Stimulated activated CD8-positive, alpha-beta memory T cell treated with anti-CD3 and anti-CD28 coated beads, Interleukin-4, amount 100 ng/mL, for 1 hour (primary cell): ENCODE data around the gene PPP2R5B.

Experiments
- DNase-seq, 2 donors: peaks; one replicate each; pipeline ENCODE4 v3.0.0-alpha.2; 2020; ENCODE audit warnings: low read depth in 2 of 2, low spot score in 1 of 2

PPP2R5B gene

GRCh38 chr11:64923944-64924909 is at the start of gene PPP2R5B:
Gene PPP2R5B, plus strand, starts transcription at chr11:64924689. Its CDS starts 1,046 bp downstream, at chr11:64925735.
- DNase-seq: peak; percentile 79 to 84

DNA sequence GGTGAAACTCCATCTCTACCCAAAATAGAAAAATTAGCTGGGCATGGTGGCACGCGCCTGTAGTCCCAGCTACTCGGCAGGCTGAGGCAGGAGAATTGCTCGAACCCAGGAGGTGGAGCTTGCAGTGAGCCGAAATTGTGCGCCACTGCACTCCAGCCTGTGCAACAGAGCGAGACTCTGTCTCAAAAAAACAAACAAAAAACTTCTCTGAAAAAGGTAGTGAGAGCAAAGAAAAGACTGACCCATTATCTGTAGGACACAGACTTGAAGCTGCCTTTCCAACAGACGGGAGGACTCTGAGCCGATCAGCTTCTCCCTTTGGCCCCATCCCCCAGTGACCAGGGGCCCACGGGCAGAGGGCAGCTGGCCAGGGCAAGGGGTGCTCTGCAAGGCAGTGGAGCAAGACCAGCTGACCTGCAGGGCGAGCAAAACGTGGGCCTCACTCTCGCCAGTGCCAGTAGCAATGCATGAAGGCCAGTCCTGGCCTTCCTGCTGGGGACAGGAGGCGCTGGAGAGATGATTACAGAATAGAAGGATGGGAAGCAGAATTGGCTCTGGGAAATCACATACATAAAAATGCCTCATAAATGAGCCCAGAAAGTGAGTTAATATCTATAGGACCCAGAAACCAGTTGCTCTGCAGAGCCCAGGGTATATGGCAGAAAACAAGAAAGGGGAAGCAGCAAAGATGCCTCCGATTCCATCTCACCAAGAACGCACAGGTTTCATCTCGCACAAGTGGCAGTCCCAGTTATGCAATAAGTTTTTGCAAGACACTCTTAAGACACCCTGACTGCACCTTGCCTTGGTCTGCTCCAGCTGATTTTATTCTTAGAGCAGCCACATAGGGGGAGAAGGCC is 48.9 kb upstream of the PPP2R5B start:
- no peak for DNase-seq

DNA sequence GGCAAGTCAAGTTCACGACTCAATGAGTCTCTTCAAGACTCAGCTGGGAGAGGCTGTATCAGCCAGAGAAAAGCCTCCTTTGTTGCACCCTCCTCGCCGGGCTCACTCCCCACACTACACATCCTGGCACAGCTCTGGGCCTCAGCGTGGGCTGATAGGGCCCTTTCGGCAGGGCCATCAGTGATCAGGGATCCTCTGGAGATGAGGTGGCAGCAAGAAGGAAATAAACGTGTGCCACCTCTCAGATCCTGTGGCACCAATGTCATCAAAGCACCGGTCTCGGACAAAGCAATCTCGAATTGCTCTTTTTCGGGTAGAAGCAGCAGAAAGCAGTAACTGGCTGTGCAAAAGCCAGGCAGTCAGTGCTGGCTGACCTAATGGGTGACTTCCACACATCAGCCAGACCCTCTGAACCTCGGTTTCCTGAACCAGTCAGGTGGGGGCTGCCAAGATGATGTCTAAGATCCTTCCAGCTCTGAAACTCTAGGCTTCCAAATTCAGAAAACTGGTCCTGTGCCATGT is 48.2 kb upstream of the PPP2R5B start:
- DNase-seq: no peak

DNA sequence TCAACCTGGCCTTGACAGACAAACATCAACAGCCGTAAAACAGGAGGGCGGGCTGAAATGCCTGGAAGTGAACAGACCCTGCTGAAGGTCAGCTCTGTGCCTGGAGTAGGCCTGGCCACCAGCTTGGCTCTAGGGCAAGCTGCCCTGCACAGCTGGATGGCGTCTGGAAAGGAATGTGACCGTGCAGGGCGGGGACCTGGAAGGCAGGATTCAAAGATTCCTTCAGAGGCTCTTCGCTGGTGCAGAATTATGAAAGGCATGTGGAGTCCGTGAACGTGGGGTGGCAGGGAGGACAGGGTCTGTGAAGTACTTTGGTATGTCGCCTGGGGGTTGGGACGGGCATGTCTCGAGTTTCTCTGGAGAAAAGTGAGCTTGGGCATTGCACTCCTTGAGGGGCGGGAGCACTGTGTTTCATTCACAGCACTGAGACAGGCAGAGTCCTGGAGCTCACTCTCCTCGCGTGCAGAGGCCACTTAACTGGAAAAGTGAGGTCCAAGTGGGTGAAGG is 47.6 kb upstream of the PPP2R5B start:
- no peak for DNase-seq

GRCh38 chr11:64877390-64878222 is 46.9 kb upstream of the PPP2R5B start:
- DNase-seq: no peak

DNA sequence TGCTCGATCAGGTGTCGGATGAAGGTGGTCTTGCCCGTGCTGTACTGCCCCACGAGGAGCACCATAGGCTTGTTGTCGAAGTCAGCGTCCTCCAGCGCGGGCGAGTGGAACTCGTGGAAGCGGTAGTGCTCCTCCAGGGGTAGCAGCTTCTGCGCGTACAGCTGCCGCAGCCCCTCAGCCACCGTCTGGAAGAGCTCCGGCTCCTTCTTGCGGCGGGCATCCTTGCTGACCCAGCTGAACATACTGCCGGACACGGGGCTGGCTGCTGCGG is 46.3 kb upstream of the PPP2R5B start:
- no peak for DNase-seq

DNA sequence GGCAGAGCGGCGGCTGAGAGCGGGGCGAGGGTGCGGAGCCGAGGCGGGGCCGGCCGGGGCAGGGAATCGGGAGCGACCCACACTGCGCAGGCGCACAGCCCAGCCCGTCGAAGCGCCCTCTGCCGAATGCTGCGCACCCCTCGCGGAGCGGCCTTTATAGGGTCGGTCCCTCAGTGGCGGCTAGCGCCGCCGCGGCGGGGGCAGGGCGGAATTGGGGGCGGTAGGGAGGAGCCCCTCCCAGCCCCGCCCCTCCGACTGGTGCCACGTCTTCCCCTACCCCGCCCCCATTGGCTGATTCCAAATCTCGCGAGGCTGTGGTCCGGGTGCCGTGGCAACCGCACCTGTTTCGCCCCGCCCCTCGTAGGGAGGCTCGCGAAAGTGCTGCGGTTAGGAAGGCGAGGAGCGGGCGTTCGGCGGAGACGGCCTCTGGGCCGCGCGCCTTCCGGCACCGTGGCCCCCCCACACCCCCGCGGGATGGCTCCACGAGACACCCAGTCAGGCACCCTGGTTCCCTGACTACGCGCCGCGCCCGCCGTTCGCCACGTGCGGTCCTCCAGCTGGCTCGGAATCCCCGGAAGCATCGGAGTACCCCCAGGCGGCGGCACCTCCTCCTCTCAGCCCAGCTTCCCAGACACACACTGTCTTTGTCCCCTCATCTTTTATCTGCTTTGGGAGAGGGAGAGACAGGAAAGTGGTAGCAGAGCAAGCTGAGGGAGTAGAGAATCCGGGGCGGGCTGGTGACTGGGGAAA is 45.8 kb upstream of the PPP2R5B start, which contains the start of gene EHD1:
EHD1 (minus strand) TSS at position 128 of the 750 bp plus-strand sequence. CDS start 157 bp downstream, outside the sequence.
- peak; percentile 99 to 100 for DNase-seq

DNA sequence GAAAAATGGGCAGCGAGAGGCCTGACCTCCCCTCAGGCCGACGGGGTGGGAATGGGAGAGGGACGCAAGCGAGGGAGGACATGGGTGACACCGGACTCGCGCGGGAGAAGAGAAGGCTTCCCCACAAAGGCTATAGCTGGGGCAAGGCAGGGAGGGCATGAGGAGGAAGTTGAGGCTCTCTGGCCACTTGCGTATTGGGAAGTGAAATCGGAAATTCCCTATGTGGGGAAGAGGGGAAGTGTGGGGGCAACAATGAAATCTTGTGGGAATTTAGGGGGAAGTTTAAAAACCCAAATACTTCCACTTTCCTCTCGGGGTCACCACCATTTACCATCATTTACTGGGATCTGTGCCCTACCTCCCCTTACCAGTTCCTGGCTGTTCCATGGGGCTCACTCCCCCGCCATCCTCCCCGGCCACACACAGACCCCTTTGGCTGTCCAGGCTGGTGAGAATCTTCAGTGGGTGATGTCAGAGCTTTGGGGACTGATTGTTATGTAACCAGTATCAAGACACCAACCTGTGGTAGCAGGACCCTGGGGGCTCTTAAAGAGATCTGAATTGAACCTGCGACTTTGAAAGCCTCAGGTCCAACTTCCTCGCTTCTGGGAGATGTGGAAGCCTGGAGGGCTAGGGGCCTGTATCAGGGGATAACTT is 45.1 kb upstream of the PPP2R5B start:
- DNase-seq: no peak

DNA sequence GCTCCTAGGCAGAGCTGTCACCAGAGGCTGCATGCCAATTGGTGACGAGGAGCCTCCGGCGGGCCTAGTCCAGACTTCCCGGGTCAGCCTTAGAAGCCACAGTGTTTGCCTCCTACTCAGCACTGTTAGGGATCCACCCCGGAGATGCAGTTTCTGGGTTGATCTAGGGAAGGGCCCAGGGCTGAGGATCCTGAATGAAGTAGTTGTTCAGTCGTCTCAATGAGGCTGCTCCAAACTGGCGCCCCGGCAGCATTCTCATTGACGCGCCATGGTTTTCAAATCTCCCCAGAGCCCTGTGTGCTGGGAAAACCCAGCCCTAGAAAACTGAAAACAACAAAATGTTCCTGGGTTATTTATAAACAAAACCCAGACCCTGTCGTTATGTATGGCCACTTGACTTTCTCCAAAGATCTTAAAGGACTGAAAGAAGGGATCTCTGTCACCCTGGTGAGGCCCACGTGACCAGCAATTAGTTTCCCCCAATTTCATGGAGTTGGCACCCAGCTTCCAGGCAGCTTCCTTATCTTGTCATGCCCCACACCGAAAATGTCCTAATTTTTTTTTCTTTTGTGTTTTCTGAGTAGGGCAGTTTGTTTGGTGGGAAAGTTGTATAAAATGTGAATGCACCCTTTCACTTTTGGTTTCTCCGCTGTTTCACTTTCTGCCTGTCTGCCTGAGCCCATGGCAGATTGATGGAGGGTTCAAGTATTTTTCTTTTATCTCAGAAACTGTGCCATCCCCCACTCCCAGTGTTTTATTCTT is 44.1 kb upstream of the PPP2R5B start:
- DNase-seq: no peak

DNA sequence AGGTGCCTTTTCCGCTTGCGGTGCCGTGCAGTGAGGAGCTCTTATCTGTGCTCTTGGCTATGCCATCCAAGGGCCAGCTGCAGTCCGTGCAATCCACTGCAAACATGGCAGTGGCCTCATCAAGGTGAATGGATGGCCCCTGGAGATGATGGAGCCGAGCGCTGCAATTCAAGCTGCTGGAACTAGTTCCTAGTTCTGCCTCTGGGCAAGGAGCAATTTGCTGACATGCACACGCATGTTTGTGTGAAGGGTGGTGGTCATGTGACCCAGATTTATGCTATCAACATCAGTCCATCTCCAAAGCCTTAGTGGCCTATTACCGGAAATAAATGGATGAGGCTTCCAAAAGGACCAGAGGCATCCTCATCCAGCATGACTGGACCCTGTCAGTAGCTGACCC is 43.0 kb upstream of the PPP2R5B start:
- no peak for DNase-seq

DNA sequence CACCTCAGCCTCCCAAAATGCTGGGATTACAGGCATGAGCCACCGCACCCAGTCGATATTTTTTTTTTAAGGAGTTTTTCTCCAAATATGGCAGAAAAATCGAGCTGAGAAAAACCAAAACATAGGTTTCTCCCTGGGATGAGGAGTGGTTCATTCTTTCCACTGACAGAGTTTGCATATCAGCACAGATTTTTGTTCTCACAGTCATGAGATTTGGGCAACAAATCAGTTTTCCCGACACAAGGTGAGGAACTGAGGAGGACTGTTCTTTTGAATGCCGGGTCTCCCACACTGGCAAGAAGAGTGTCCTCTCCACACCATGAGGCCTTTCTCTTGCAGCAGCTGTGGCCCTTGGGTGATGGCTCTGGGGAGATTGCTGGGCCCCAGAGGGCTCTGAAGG is 42.2 kb upstream of the PPP2R5B start:
- DNase-seq: no peak

DNA sequence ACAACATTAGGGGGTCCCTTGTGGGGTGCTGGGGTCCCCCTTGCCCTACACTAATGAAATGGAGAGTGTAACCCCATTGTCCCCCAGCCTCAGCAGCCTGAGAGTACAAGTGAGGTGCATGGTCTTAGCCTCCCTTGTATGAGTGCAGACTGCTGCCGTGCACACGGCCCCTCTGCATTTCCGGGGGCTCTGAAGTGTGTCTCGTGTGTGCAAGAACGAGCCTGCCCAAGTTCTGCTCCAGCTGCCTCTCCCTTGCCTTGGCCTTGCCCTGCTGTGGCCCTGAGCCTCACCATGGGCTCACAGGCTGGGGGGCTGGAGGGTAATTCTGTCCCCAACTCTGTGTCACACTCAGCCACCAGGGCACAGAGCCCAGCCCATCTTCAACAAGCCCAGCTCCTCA is 40.9 kb upstream of the PPP2R5B start:
- DNase-seq: no peak

- no peak for DNase-seq
Observed at GRCh38 chr11:64884019-64884418, 40.5 kb upstream of the PPP2R5B start.

DNA sequence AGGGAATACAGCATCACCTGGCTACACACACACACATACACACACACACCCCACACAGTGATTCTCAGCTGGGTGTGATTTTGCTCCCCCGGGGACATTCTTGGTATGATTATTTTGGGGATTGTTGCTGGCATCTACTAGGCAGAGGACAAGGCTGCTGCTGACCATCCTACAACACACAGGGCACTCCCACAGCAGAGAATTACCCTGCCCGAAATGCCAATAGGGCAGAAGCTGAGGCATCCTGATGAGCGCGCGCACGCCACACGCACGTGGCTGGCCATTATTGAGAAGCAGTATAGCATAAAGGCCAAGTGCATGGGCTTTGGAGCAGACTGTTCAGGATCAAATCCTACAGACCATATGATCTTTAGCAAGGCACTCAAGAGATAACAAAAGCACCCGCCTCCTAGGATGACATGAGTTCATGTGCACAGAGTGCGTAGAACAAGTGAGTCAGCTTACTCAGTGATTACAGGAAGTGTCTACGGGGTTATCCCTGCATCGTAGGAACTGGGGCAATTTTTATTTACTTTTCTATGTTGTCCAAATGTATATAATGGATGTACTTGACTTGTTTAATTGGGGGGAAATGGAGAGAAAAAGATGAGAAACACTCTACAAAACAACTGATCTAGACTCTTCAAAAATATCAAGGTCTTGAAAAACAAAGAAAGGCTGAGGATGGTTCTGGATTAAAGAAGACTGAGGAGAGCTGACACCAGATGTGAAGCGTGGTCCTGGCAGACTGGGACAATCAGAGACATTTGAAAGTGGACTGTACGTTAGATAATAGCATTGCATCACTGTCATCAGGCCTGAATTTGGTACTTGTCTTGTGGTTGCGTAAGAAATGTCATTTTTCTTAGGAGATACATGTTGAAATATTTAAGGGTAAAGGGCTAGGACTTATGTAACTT is 38.9 kb upstream of the PPP2R5B start:
- DNase-seq: no peak

DNA sequence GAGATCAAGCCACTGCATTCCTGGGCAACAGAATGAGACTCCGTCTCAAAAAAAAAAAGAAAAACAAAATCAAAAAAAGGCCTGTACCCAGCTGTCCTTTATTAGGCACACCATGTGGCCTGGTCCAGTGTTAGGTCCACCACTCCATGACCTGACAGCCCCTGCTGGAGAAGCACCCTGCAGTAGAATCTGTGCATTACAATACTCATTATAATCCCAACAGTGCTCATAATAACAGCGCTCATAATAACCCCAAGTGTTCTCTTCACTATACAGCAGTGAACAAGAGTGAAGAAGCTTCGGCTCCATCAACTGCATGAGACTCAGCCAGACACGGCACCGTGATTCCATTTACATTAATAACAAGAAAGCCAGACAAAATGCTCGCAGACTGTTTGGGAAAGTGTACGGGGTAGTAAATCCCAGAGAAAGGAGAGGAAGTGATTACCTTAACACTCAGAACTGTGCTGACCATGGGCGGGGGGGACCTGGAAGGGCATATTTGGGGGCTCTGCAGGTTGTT is 37.2 kb upstream of the PPP2R5B start:
- no peak for DNase-seq

DNA sequence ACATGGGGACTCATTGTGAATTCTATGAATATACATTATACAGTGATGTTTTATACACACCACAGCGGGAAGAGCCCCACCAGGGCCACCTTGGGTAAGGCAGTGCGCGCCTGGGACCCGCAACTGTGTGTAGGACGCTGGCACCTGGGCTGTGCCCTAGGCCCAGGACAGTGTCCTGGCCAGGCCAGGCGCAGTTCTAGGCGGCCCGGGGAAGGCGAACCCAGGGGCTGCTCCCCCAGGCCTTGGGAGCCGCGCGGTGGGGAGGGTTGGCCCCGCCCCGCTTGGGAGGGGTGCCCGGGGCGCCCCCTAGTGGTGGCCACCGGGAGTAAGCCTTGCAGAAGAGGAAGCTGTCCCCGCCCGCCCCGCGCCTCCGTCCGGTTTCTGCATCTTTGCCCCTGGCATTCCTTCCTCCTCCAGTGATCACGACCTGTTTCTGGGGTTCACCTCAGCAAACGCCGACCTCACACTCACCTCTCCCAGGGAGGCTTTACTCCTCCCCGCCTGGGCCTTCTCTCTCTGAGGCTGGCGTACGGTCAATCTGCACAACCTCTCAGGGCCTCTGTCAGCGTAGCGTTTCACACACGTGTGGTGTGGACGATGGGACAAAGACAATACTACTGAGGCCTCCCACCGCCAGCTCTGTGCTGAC is 36.6 kb upstream of the PPP2R5B start:
- DNase-seq: peak; percentile 67 to 72

DNA sequence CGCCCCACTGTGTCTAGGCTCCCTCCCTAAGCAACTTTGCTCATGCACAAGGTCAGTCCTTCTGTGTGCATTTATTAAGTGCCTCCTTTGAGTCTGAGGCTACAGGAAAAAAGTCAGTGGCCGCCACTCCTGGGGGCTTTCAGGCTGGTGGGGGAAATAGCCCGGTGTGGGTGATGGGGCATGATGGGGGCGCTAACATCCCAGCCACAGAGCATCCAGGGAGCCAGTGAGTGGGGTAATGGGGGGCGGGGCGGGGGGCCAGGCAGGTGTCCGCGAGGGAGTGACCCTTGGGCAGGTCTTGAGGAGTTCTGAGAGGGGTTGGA is 36.1 kb upstream of the PPP2R5B start:
- no peak for DNase-seq
